ENCODE data around the gene TMEM256. TPM values are rescaled to one million over a fixed set of nuclear protein-coding genes. Genes with fewer than 3 reads are reported as not detected.

TMEM256 gene
- polyA plus RNA-seq (ENCODE audit: insufficient read length in 4 of 4) = 100 to 1,000 TPM in 1 of 4 donors, 10 to 100 TPM in 3; 78.9 to 105 (median 86.2) TPM

DNA sequence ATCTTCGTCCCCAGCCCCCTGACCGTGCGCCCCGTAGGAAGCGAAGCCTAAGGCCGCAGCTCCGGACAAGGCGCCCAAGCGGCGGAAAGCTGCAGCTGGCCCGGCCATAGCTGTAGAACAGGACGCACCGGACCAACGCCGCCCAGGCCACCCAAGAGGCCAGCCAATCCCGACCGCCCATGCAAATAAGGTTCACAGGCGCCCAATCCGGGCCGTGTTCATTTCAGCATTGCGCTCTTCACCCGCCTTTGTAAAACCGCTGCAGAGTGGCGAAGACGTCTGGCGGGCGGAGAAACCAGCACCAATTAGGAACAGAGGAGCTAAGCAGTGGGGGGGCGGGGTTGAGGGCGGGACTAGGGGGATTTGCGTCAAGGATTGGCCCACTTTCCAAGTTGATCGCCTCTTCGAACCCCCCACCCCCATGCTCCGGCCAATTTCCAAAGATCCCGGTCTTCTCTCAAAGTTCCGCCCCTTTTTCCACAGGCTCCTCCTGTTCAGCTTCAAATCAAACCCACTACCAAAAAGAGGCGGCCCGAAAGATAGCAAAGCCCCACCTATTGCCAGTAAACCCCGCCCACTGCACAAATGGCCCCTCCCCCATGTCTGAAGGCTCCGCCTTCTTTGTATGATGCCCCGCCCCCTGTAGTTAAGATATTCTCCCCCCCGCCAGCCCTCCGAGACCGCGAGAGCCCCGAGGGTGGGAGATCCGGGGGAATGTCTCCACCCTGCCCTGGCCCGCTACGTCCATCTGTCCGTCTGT lies at the start of gene TMEM256:
Gene TMEM256, minus strand, starts transcription at position 121 of the 760 bp plus-strand sequence. Its CDS starts 13 bp downstream, at position 108.
- peak; percentile 95 to 100 (median 99) for DNase-seq (ENCODE audit: low read depth in 4 of 4, low spot score in 3 of 4)

GRCh38 chr17:7448461-7448860 lies 44.6 kb upstream of the TMEM256 start:
- no peak for DNase-seq (ENCODE audit: low read depth in 4 of 4, low spot score in 3 of 4)

DNA sequence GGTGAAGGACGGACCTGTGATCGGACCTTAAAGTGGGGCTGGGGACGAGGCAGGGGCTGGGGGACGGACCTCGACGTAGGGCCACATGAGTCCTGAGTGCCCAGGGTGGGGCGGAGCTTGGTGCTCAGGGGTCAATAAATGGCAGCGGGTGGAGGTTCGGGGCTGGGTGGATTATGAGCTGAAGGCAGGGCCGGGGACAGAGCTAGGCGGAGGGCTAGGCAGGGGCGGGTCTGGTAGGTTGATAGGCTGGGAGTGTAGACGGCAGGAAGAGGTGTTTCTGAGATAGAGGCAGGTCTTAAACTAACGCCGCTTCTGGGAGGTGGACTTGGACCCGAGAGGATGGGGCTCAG lies 41.7 kb upstream of the TMEM256 start:
- no peak for DNase-seq (ENCODE audit: low read depth in 4 of 4, low spot score in 3 of 4)

DNA sequence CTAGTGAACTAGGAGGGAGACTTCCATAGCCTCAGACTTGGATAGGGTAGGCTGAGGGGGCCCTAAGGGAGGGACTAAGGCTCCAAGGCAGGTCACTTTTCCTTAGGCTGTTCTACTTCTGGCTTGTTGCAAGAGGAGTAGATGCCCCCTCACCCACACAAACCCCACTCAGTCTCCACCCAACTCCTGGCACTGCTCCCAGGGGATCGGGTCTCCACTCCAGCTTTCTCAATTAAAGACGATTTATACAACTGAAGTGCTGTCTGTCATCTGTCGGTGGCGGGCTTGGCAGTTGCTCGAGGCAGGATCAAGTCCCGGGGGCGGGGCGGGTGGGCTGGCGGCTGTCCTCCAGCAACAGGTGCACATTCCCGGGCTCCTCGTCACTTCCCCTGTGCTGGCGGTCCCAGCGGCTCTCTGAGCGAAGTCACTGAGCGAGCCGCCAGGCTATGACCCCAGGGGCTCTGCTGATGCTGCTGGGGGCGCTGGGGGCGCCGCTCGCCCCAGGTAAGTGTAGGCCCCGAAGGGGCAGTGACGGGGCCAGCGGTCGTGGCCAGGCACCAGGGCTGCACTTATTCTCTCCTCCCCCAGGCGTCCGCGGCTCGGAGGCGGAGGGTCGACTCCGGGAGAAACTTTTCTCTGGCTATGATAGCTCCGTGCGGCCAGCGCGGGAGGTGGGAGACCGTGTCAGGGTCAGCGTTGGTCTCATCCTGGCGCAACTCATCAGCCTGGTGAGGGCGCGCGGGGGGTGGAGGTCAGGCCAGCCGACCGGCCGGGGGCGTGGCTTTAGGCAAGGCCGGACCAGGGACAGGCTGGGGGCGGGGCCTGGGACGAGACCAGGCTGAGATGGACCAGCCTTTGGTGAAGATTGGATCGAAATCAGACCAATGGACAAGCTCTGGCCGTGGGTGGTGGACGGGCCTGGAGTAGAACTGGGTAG lies 41.1 kb upstream of the TMEM256 start, which contains the start of gene CHRNB1:
Gene CHRNB1, plus strand, starts transcription at position 380 of the 937 bp plus-strand sequence. Its CDS starts 67 bp downstream, at position 447.
- no peak for DNase-seq (ENCODE audit: low read depth in 4 of 4, low spot score in 3 of 4)

- no peak for DNase-seq (ENCODE audit: low read depth in 4 of 4, low spot score in 3 of 4)
These were observed 39.9 kb upstream of the TMEM256 start for GRCh38 chr17:7443499-7444485.

DNA sequence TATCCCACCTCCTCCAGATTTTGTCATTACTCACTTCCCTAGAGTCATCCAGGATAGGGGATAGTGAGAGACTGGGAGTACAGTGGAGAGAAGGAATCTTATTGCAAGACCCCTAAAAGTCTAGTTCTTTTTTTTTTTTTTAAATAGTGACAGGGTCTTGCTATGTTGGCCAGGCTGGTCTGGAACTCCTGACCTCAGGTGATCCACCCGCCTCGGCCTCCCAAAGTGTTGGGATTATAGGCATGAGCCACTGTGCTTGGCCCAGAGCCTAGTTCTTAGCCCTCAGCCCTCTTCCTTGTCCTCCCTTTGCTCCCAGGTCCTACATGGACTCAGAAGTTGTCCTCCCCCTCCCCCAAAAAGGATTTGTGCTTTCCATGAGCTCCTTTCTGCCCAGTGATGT lies 38.2 kb upstream of the TMEM256 start:
- DNase-seq (ENCODE audit: low read depth in 4 of 4, low spot score in 3 of 4) = no peak

DNA sequence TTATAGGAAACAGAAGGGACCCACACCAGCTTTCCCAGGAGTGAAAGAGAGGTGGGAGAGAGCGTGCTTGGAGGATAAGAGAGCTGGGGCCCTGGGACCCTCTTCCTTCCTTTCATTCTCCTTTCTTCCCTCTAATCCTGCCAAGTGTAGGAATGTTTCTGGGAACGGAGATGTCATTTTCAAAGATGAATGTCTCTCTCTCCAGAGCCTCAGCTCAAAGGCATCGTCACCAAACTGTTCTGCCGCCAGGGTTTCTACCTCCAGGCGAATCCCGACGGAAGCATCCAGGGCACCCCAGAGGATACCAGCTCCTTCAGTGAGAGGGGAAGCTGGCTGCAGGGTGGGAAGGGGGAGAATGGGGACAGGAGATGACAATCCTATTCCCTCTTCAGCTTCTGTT lies 37.4 kb upstream of the TMEM256 start:
- DNase-seq (ENCODE audit: low read depth in 4 of 4, low spot score in 3 of 4) = no peak

DNA sequence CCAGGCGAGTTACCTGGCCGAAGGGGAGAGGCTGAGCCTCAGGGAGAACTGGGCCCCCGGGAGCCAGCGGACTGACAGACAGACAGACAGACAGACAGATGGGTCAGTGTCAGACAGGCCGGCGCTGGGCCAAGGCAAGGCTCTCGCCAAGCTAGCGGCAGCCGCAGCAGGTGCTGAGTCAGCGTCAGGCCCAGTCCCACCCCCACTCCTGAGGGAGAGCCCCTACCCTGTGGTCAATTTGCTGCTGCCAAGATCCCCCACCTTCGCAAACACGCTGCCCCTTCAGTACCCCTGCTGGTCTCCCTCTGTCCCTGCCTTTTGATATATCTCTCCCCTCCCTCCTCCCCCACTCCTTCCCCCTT lies 36.9 kb upstream of the TMEM256 start:
- DNase-seq (ENCODE audit: low read depth in 4 of 4, low spot score in 3 of 4) = no peak

DNA sequence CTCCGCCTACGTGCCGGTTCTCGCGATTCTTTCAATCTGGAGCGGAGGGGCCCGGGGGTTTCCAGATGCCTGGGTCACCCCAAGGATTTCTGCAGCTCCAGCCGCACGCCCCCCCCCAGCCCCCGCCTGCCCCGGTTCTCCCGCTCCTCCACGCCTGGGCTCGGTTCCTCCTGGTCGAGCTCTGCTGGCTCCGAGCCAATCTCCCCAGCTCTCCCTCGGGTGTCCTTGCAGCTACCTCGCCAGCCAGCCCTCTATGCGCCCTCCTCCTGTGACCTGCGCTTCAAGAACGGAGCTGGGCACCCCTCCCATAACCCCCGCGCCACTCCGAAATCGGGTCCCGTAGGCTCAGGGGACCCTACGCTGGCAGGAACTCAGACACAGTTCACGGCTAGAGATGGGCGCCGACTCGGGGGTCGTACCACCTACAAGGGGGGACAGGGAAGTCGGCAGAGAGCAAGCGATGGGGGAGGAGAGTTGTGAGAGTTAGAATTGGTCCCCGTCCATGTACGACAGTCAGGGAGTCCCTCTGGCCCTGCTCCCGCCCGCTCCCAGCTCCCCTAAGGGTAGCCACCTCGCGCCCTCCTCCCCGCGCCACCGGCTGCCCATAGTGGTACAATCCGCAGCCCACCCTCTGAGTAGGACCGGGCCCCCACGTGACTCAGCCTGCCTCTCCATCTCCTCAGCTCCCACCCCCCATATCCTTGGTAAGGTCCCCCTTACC lies 36.4 kb upstream of the TMEM256 start:
- no peak for DNase-seq (ENCODE audit: low read depth in 4 of 4, low spot score in 3 of 4)

GRCh38 chr17:7439462-7440112 lies 35.7 kb upstream of the TMEM256 start, which contains the start of gene FGF11:
TSS of gene FGF11 (plus strand) at chr17:7439512. CDS start at chr17:7439621, 109 bp downstream.
- DNase-seq (ENCODE audit: low read depth in 4 of 4, low spot score in 3 of 4) = no peak

GRCh38 chr17:7438656-7439460 lies 35.0 kb upstream of the TMEM256 start:
- no peak for DNase-seq (ENCODE audit: low read depth in 4 of 4, low spot score in 3 of 4)

- no peak for DNase-seq (ENCODE audit: low read depth in 4 of 4, low spot score in 3 of 4)
These were observed 34.2 kb upstream of the TMEM256 start for GRCh38 chr17:7437950-7438614.

DNA sequence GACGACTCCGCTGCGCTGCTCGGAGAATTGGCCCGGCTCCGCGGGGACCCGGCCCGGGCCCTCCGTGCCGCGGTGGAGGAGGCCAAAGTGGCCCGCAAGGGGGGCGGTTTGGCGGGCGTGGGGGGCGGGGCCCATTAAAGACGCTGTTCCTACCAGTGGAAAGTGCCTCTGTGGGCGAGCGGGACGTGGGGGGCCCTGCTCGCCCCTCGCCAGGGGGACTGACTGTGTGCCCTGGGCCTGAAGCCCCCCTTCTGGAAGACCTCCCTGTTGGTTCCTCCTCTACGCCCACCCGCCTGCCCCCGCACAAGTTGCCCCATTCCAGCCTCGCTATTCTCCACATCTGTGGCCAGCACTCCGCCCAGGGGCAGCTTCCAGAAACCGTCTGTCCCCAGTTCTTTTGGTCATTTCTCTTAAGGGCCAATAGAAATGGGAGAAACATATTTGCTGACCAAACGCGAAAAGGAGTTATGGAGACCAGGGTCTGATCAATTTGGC lies 33.5 kb upstream of the TMEM256 start:
- no peak for DNase-seq (ENCODE audit: low read depth in 4 of 4, low spot score in 3 of 4)

- DNase-seq (ENCODE audit: low read depth in 4 of 4, low spot score in 3 of 4) = peak in 2 of 4 donors; percentile 67 to 80
These were observed 32.9 kb upstream of the TMEM256 start for GRCh38 chr17:7436556-7437368.

GRCh38 chr17:7435676-7436555 lies 32.0 kb upstream of the TMEM256 start:
- no peak for DNase-seq (ENCODE audit: low read depth in 4 of 4, low spot score in 3 of 4)

DNA sequence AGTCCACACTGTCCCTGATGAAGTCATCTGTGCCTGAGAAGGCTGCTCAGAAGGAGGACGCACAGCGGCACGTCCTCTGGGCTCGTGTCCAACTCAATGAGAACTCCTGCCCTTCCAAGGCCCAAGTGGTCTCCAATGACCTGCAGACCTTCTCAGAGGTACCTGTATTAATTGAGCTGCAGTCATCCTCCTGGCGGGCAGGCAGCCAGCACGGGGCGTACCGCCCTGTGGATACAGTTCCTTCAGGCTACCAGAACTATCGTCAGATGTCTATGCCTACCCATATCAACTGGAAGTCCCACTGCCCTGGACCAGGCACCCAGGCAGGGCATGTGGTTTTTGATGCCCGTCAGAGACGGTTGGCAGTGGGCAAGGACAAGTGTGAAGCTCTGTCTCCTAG lies 28.4 kb upstream of the TMEM256 start:
- DNase-seq (ENCODE audit: low read depth in 4 of 4, low spot score in 3 of 4) = no peak
